Ishikawa (cell line): ENCODE results near the gene FASN.

ENCODE experiments used
- CREB1 ChIP-seq: IDR thresholded peaks from 2 replicates; pipeline ENCODE4 v1.6.1; 2012; ENCODE audit warnings: low read depth
- MAX ChIP-seq: IDR thresholded peaks from 2 replicates; pipeline ENCODE4 v1.6.1; 2012
- NFIC ChIP-seq: IDR thresholded peaks from 2 replicates; pipeline ENCODE4 v1.6.1; 2012
- YY1 ChIP-seq: IDR thresholded peaks from 2 replicates; pipeline ENCODE4 v1.6.1; 2012; ENCODE audit warnings: low read depth
- ZBTB7A ChIP-seq: IDR thresholded peaks from 2 replicates; pipeline ENCODE4 v1.6.1; 2012; ENCODE audit warnings: low read depth

GRCh38 chr17:82118168-82118814 is 20.3 kb upstream of the FASN start:
- TF ChIP-seq YY1 (no peak), ZBTB7A (no peak), NFIC (no peak), MAX (no peak), CREB1 (no peak)
